Coronary artery (tissue), 2 donors: ENCODE measurements around the gene PRODH2.
A peak's percentile ranks its signal among the peaks of the same experiment; 100 is the strongest.

Experiments
- DNase-seq: peaks from one replicate; pipeline ENCODE4 v3.0.0-alpha.2; 2017; ENCODE audit warnings: low spot score
- H3K27ac ChIP-seq, 2 donors: fragments of 200-600 bp; sonication (generic); one replicate each; pipeline ENCODE4 v1.5.1; 2016 to 2019
- H3K4me3 ChIP-seq: fragments of 200-600 bp; sonication (generic); 2 replicates; pipeline ENCODE4 v1.5.1; 2016; ENCODE audit warnings: mild to moderate bottlenecking, moderate library complexity
- TF ChIP-seq, protein P1 (sequence below): fragments of 200-600 bp; sonication (generic); IDR thresholded peaks from one replicate; pipeline ENCODE4 v1.5.1; 2019; ENCODE audit warnings: antibody characterized with exemption

The PRODH2 gene

DNA sequence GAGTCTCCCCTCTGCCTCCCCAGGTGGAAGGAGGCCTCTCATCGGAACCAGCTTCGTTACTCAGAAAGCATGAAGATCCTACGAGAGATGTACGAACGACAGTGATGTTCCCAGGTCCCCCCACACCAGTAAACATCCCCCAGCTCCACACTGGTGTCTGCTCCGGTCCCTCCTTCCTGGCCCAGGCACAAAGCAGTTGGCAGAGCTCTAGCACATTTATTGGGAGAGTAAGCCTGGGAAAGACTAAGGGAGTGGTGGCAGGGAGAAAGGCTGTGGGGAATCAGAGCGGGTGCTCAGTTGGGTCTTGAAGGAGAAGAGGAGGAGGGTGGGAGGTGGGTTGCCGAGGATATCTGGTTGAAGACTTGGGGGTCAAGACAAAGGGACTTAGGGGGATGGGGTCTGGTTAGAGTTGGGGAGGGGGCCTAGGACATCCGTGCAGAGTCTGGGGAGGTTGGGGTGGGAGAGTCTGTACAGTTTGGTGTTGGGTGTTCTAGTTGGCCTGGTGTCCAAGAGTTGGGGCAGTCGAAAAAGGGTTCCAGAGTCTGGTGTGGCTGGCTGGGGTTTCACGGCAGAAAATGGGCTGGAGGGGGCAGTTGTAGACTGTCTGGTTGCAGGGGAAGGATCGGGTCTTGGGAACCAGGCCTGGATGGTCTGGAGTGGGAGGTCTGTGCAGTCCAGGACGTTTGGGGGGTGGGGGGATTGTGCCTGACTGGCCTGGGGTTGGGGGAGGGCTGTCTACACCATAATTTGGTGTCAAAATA, 58.1 kb downstream of the PRODH2 start:
- TF ChIP-seq, protein P1, sequence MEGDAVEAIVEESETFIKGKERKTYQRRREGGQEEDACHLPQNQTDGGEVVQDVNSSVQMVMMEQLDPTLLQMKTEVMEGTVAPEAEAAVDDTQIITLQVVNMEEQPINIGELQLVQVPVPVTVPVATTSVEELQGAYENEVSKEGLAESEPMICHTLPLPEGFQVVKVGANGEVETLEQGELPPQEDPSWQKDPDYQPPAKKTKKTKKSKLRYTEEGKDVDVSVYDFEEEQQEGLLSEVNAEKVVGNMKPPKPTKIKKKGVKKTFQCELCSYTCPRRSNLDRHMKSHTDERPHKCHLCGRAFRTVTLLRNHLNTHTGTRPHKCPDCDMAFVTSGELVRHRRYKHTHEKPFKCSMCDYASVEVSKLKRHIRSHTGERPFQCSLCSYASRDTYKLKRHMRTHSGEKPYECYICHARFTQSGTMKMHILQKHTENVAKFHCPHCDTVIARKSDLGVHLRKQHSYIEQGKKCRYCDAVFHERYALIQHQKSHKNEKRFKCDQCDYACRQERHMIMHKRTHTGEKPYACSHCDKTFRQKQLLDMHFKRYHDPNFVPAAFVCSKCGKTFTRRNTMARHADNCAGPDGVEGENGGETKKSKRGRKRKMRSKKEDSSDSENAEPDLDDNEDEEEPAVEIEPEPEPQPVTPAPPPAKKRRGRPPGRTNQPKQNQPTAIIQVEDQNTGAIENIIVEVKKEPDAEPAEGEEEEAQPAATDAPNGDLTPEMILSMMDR, result no peak
- H3K27ac ChIP-seq, result peak overlapping the region; percentile 100
- no peak for DNase-seq
- peak overlapping the region; percentile 79 for H3K4me3 ChIP-seq

DNA sequence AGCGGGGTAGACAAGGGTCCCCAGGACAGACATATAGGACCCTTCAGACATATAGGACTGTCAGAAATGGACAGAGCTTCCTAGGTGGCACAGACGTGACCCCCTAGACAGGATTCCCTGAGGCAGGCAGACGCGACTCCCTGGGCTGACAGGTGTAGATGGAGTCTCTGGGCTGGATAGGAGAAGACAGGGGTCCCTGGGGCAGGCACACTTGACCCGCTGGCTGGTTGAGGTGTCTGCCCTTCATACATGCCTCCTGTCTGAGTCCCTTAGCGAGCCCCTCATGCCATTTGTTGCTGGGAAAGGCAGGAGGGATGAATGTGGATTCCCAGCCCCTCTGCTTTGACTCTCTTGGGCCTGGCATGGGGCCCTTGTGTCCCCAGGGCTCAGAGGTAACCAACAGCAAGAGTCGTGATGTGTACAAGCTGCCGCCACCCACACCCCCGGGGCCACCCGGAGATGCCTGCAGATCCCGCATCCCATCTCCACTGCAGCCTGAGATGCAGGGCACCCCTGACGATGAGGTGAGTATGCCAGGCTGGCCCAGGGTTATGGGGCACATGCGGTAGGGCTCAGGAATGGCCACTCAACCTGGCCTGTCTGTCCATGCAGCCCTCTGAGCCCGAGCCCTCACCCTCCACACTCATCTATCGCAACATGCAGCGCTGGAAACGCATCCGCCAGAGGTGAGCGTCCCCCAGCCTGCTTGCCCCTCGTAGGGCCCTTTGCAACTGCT, 58.8 kb downstream of the PRODH2 start:
- no peak for DNase-seq
- H3K27ac ChIP-seq, result peak overlapping the region; percentile 100
- TF ChIP-seq, protein P1, result no peak
- H3K4me3 ChIP-seq, result no peak overlapping the region

DNA sequence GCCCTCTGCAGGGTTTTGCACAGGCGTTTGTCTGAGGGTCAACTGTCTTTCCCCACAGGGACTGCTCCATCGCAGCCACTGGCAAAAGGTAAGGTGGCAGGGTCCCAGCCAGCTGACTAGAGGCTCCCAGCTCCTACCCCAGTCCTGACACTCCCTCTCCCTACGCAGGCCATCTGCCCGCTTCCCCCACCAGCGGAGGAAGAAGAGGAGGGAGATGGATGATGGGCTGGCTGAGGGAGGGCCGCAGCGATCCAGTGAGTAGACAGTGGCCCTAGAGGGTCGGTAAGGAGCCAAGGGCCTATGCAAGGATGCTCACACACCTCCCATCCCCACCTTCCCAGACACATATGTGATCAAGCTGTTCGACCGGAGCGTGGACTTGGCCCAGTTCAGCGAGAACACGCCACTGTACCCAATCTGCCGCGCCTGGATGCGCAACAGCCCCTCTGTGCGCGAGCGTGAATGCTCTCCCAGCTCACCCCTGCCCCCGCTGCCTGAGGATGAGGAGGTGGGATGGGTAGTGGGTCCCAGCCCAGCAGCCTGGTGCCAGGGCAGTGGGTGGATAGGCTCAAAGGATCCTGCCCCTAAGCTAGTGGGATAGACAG, 59.8 kb downstream of the PRODH2 start:
- no peak for DNase-seq
- TF ChIP-seq, protein P1, result no peak
- no peak overlapping the region for H3K4me3 ChIP-seq
- H3K27ac ChIP-seq, result peak overlapping the region in 1 of 2 donors; percentile 100

DNA sequence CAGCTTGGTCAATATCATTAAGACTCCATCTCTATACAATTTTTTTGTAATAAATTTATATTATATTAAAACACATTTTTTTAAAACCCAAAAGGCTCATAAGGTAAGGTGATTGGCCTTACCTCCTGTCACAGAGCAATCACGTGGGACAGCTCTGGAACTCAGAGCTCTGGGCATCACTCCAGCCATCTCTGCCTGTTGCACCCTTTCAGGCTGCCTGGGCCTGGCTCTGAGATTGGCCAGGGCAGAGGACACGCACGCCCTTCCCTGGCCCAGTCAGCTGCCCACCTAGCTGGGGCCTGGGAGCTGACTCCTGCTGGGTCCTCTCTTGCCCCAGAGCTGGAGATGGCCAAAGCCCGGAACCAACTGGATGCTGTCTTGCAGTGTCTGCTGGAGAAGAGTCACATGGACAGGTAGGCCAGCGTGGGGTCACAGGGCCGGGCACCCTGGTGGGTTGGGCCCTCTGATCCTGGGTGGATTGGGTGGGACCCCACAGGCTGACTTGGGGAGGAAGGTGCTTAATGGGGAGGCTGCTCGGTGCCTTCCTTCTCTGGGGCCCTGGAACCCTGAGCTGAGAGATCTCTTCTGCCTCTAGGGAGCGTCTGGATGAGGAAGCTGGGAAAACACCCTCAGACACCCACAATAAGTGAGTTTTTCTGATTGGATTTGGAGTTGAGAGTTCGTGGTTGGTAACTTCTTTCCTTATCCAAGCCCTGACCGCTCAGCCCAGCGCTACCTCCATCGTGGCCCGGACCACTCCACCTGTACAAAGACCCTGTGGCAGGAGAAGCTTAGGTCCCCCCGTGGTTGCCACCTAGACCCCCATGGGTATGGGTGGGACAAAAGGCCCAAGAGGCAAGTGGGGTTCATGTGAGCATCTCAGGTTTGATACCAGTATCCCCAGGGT, 60.6 kb downstream of the PRODH2 start:
- DNase-seq, result no peak
- TF ChIP-seq, protein P1, result no peak
- no peak overlapping the region for H3K4me3 ChIP-seq
- H3K27ac ChIP-seq, result peak overlapping the region in 1 of 2 donors; percentile 9

DNA sequence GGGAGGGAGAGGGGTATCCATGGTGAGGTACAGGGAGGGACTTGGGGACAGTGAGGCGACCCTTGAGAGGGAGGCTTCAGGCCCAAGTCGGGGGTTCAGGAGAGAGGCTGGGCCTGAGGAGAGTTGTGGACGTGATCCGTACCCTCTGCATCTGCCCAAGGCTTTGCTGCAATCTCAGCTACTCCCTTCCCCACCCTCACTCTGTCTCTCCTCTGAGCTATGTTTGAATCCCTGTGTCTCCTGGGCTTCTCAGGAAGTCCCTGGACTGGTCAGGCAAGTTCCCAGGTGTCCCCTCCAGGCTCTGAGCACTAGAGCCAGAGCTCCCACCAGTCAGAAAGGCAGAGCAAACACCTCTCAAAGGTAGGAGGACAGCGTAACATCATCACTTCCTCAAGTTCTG, 62.5 kb downstream of the PRODH2 start:
- DNase-seq, result no peak
- H3K27ac ChIP-seq, result peak overlapping the region in 1 of 2 donors; percentile 31
- H3K4me3 ChIP-seq, result no peak overlapping the region
- TF ChIP-seq, protein P1, result no peak
